HuH-7.5 (cell line): Measurements from ENCODE around the gene NDUFB10.
A peak's percentile ranks its signal among the peaks of the same experiment; 100 is the strongest.

ENCODE experiments used
- DNase-seq: peaks from one replicate; pipeline ENCODE4 v3.0.0; 2011; ENCODE audit warnings: low spot score

NDUFB10 gene

GRCh38 chr16:1984347-1985225, 25.2 kb downstream of the NDUFB10 start:
- peak; percentile 67 for DNase-seq

GRCh38 chr16:1985466-1986150, 26.3 kb downstream of the NDUFB10 start:
- no peak for DNase-seq

GRCh38 chr16:1987198-1987597, 27.9 kb downstream of the NDUFB10 start:
- no peak for DNase-seq

GRCh38 chr16:1989209-1990100, 30.1 kb downstream of the NDUFB10 start, which contains the start of gene SYNGR3:
TSS of gene SYNGR3 (plus strand) at chr16:1989970. CDS start at chr16:1990103, 133 bp downstream.
- DNase-seq = peak; percentile 46

GRCh38 chr16:1990101-1990350, 30.7 kb downstream of the NDUFB10 start:
- no peak for DNase-seq

- peak; percentile 75 for DNase-seq
These were observed 31.2 kb downstream of the NDUFB10 start for GRCh38 chr16:1990351-1991134.

GRCh38 chr16:1991135-1991551, 31.8 kb downstream of the NDUFB10 start:
- no peak for DNase-seq

GRCh38 chr16:1991588-1991947, 32.2 kb downstream of the NDUFB10 start:
- no peak for DNase-seq

GRCh38 chr16:1991948-1992703, 32.8 kb downstream of the NDUFB10 start:
- DNase-seq = peak; percentile 92

GRCh38 chr16:1992704-1993317, 33.5 kb downstream of the NDUFB10 start:
- DNase-seq = no peak

- no peak for DNase-seq
These were observed 34.4 kb downstream of the NDUFB10 start for GRCh38 chr16:1993731-1994131.

GRCh38 chr16:1997494-1998359, 38.4 kb downstream of the NDUFB10 start:
- no peak for DNase-seq

- no peak for DNase-seq
These were observed 39.1 kb downstream of the NDUFB10 start for GRCh38 chr16:1998360-1998835.

- DNase-seq = no peak
These were observed 39.8 kb downstream of the NDUFB10 start for GRCh38 chr16:1998852-1999801.

- no peak for DNase-seq
These were observed 40.7 kb downstream of the NDUFB10 start for GRCh38 chr16:1999866-2000514.

GRCh38 chr16:2001035-2001434, 41.7 kb downstream of the NDUFB10 start:
- DNase-seq = no peak

GRCh38 chr16:2001456-2002355, 42.4 kb downstream of the NDUFB10 start:
- DNase-seq = no peak
